H1 (cell line): ENCODE measurements around the gene GNRHR. TPM values are rescaled to one million over a fixed set of nuclear protein-coding genes. Genes with fewer than 3 reads are reported as not detected.

ENCODE experiments used
- CTCF ChIA-PET: fragments of 300-600 bp; sonication (Branson Sonifier 250); formaldehyde crosslinking; loops from one replicate; lab custom pipeline; 2021; ENCODE audit not compliant: partially characterized antibody; lab: Charles Lee
- POLR2A ChIA-PET: fragments of 300-600 bp; sonication (Branson Sonifier 250); formaldehyde crosslinking; loops from one replicate; lab custom pipeline; 2021; ENCODE audit warnings: inconsistent platforms; ENCODE audit not compliant: partially characterized antibody; lab: Charles Lee
- DNase-seq, 2 experiments: peaks; one replicate each; pipeline versions ENCODE4 v3.0.0 to v3.0.0-alpha.2; 2010 to 2022; ENCODE audit warnings: low spot score in 2 of 2, low read depth in 1 of 2, mixed read lengths in 1 of 2
- FAIRE-seq: peaks from 2 replicates; lab custom pipeline; 2011; peaks lifted over from hg19 to GRCh38; lab: Jason Lieb, UNC
- H2AFZ ChIP-seq: 2 replicates; pipeline ENCODE4 v1.8.1; 2012; ENCODE audit warnings: low read length, inconsistent platforms
- H2AK5ac ChIP-seq: 2 replicates; pipeline ENCODE4 v1.6.1; 2013; ENCODE audit warnings: low read depth, low read length
- H2BK120ac ChIP-seq: replicated peaks from 2 replicates; pipeline ENCODE3; 2013; ENCODE audit warnings: low read depth, low read length, inconsistent platforms
- H2BK12ac ChIP-seq: 2 replicates; pipeline ENCODE4 v1.6.1; 2013; ENCODE audit warnings: low read depth, low read length
- H2BK15ac ChIP-seq: 2 replicates; pipeline ENCODE4 v1.6.1; 2013; ENCODE audit warnings: low read length
- H2BK20ac ChIP-seq: 2 replicates; pipeline ENCODE4 v1.6.1; 2013; ENCODE audit warnings: low read length
- H2BK5ac ChIP-seq: 2 replicates; pipeline ENCODE4 v1.6.1; 2013; ENCODE audit warnings: low read depth, low read length
- H3K14ac ChIP-seq: 2 replicates; pipeline ENCODE4 v1.6.1; 2013; ENCODE audit warnings: inconsistent platforms; ENCODE audit not compliant: insufficient read length
- H3K18ac ChIP-seq: 2 replicates; pipeline ENCODE4 v1.6.1; 2013; ENCODE audit warnings: low read length; ENCODE audit errors: extremely low read depth
- H3K23ac ChIP-seq: 2 replicates; pipeline ENCODE4 v1.6.1; 2013; ENCODE audit warnings: inconsistent platforms; ENCODE audit not compliant: insufficient read length
- H3K23me2 ChIP-seq: 2 replicates; pipeline ENCODE4 v1.6.1; 2013; ENCODE audit warnings: low read depth, low read length
- H3K27ac ChIP-seq: 2 replicates; pipeline ENCODE4 v1.6.1; 2011; ENCODE audit warnings: low read depth, low read length, inconsistent platforms
- H3K27me3 ChIP-seq, 4 experiments: replicated peaks in 1 of 4; 1 replicate in 1 of 4; 2 replicates in 3 of 4; pipeline versions ENCODE4 v1.6.1 to v1.8.1; 2011 to 2013; ENCODE audit warnings: low read length in 3 of 4, mild to moderate bottlenecking in 3 of 4, inconsistent platforms in 2 of 4, mixed read lengths in 2 of 4, moderate library complexity in 1 of 4; ENCODE audit not compliant: control insufficient read depth in 3 of 4, insufficient read depth in 3 of 4; ENCODE audit errors: extremely low read depth in 1 of 4
- H3K36me3 ChIP-seq, 4 experiments: 2 replicates each; pipeline versions ENCODE4 v1.6.1 to v1.8.1; 2011 to 2013; ENCODE audit warnings: mild to moderate bottlenecking in 4 of 4, low read length in 3 of 4, moderate library complexity in 2 of 4, control low read depth in 1 of 4, inconsistent platforms in 1 of 4; ENCODE audit not compliant: insufficient read depth in 4 of 4, control insufficient read depth in 2 of 4
- H3K4ac ChIP-seq: replicated peaks from 2 replicates; pipeline ENCODE3; 2013; ENCODE audit warnings: low read length, low read depth, mixed read lengths, inconsistent platforms; ENCODE audit not compliant: insufficient read length
- H3K4me1 ChIP-seq, 4 experiments: replicated peaks in 1 of 4; 1 replicate in 1 of 4; 2 replicates in 3 of 4; pipeline versions ENCODE4 v1.6.1 to v1.8.1; 2011 to 2013; ENCODE audit warnings: low read length in 3 of 4, inconsistent platforms in 2 of 4, mixed read lengths in 1 of 4; ENCODE audit not compliant: insufficient read depth in 4 of 4, control insufficient read depth in 3 of 4
- H3K4me2 ChIP-seq, 2 experiments: 2 replicates each; pipeline versions ENCODE4 v1.6.1 to v1.8.1; 2011 to 2013; ENCODE audit warnings: low read depth in 2 of 2, low read length in 2 of 2, control low read depth in 1 of 2, inconsistent platforms in 1 of 2, mild to moderate bottlenecking in 1 of 2; ENCODE audit not compliant: insufficient read depth in 1 of 2
- H3K4me3 ChIP-seq, 4 experiments: fragments of 200-600, 300-600 bp in 1 of 4; sonication (generic), shearing (Covaris generic), sonication (Bioruptor Twin) in 1 of 4; 2 replicates each; pipeline versions ENCODE4 v1.5.1 to v1.8.1; 2011 to 2016; ENCODE audit warnings: low read length in 4 of 4, low read depth in 3 of 4, control low read depth in 2 of 4, inconsistent platforms in 2 of 4, mild to moderate bottlenecking in 2 of 4, mixed read lengths in 1 of 4, moderate library complexity in 1 of 4; ENCODE audit not compliant: insufficient read depth in 2 of 4; ENCODE audit errors: extremely low read depth in 1 of 4
- H3K56ac ChIP-seq: replicated peaks from 2 replicates; pipeline ENCODE3; 2013; ENCODE audit warnings: low read depth, mild to moderate bottlenecking, mixed read lengths, low read length, inconsistent platforms; ENCODE audit not compliant: insufficient read length
- H3K79me1 ChIP-seq: 2 replicates; pipeline ENCODE4 v1.6.1; 2013; ENCODE audit warnings: low read depth, low read length, control low read depth
- H3K79me2 ChIP-seq, 2 experiments: 2 replicates each; pipeline versions ENCODE4 v1.6.1 to v1.8.1; 2012 to 2013; ENCODE audit warnings: low read length in 2 of 2, mild to moderate bottlenecking in 2 of 2, inconsistent platforms in 1 of 2; ENCODE audit not compliant: insufficient read depth in 2 of 2, control insufficient read depth in 1 of 2
- H3K9ac ChIP-seq, 4 experiments: replicated peaks in 1 of 4; 1 replicate in 1 of 4; 2 replicates in 3 of 4; pipeline versions ENCODE4 v1.6.1 to v1.8.1; 2011 to 2013; ENCODE audit warnings: low read depth in 3 of 4, low read length in 3 of 4, control low read depth in 2 of 4, mild to moderate bottlenecking in 2 of 4, moderate library complexity in 2 of 4, inconsistent platforms in 1 of 4; ENCODE audit errors: extremely low read depth in 1 of 4
- H3K9me3 ChIP-seq, 2 experiments: 2 replicates each; pipeline versions ENCODE4 v1.6.1 to v1.8.1; 2012 to 2013; ENCODE audit warnings: mild to moderate bottlenecking in 2 of 2, moderate library complexity in 2 of 2, control low read depth in 1 of 2, inconsistent platforms in 1 of 2, low read depth in 1 of 2, low read length in 1 of 2, mixed read lengths in 1 of 2; ENCODE audit not compliant: insufficient read depth in 2 of 2
- H4K20me1 ChIP-seq, 2 experiments: replicated peaks in 1 of 2; 2 replicates each; pipeline versions ENCODE3 to v1.8.1; 2011 to 2013; ENCODE audit warnings: inconsistent platforms in 2 of 2, low read length in 2 of 2, mild to moderate bottlenecking in 1 of 2; ENCODE audit not compliant: insufficient read depth in 2 of 2, control insufficient read depth in 1 of 2
- H4K5ac ChIP-seq: 2 replicates; pipeline ENCODE4 v1.6.1; 2013; ENCODE audit warnings: low read length, low read depth, mixed read lengths, inconsistent platforms; ENCODE audit not compliant: insufficient read length
- H4K8ac ChIP-seq: 2 replicates; pipeline ENCODE4 v1.8.0; 2013; ENCODE audit warnings: mild to moderate bottlenecking, moderate library complexity, low read length, inconsistent platforms; ENCODE audit not compliant: insufficient read depth; ENCODE audit errors: extremely low read depth
- H4K91ac ChIP-seq: replicated peaks from 2 replicates; pipeline ENCODE3; 2013; ENCODE audit warnings: low read length, mixed read lengths, inconsistent platforms; ENCODE audit not compliant: insufficient read length
- CBX5 ChIP-seq: fragments of 300-800, 300-1000 bp; sonication (generic); IDR thresholded peaks from 2 replicates; pipeline ENCODE4 v1.7.1; 2016; ENCODE audit warnings: antibody characterized with exemption, low read length, low read depth
- CBX8 ChIP-seq: fragments of 300-800, 300-1000 bp; sonication (generic); IDR thresholded peaks from 2 replicates; pipeline ENCODE4 v1.7.1; 2016; ENCODE audit warnings: low read depth, low read length, borderline replicate concordance
- GABPA ChIP-seq: IDR thresholded peaks from 2 replicates; pipeline ENCODE4 v1.6.1; 2011; ENCODE audit warnings: mild to moderate bottlenecking, low read length, moderate library complexity, borderline replicate concordance; ENCODE audit not compliant: insufficient read depth
- GTF2F1 ChIP-seq: IDR thresholded peaks from 2 replicates; pipeline ENCODE4 v1.6.1; 2012; ENCODE audit warnings: low read depth, low read length, improper control_type of control experiment, borderline replicate concordance
- KDM4A ChIP-seq: IDR thresholded peaks from one replicate; pipeline ENCODE4 v1.7.1; 2012; ENCODE audit warnings: low read depth, mild to moderate bottlenecking, moderate library complexity, low read length, inconsistent platforms; ENCODE audit not compliant: severe bottlenecking
- RXRA ChIP-seq: IDR thresholded peaks from 2 replicates; pipeline ENCODE4 v1.6.1; 2011; ENCODE audit warnings: low read depth, mild to moderate bottlenecking, low read length, moderate library complexity; ENCODE audit not compliant: insufficient read depth
- SIN3A ChIP-seq, 2 experiments: IDR thresholded peaks in 1 of 2; conservative IDR thresholded peaks in 1 of 2; 2 replicates each; pipeline ENCODE4 v1.6.1; 2011 to 2012; ENCODE audit warnings: low read length in 2 of 2, improper control_type of control experiment in 1 of 2, low read depth in 1 of 2, mild to moderate bottlenecking in 1 of 2
- SIRT6 ChIP-seq: IDR thresholded peaks from one replicate; pipeline ENCODE4 v1.7.1; 2012; ENCODE audit warnings: low read length, inconsistent platforms
- SUZ12 ChIP-seq: fragments of 200-600 bp; sonication (generic); IDR thresholded peaks from 2 replicates; pipeline ENCODE4 v1.6.1; 2012; ENCODE audit warnings: mild to moderate bottlenecking, inconsistent platforms, low read length, moderate library complexity, mixed read lengths
- TCF12 ChIP-seq: IDR thresholded peaks from 2 replicates; pipeline ENCODE4 v1.6.1; 2011; ENCODE audit warnings: low read depth, mild to moderate bottlenecking, low read length
- YY1 ChIP-seq: IDR thresholded peaks from 2 replicates; pipeline ENCODE4 v1.6.1; 2011; ENCODE audit warnings: low read depth, mild to moderate bottlenecking, low read length
- WGBS, 2 experiments: shearing (Covaris generic) in 1 of 2; methylation state at CpG; one replicate each; pipeline versions ENCODE4 v1.1.6 to v1.1.7; 2013 to 2015; ENCODE audit warnings: low lambda C conversion rate in 2 of 2, mixed read lengths in 2 of 2, inconsistent platforms in 1 of 2, low coverage in 1 of 2, missing lambda C conversion rate in 1 of 2; ENCODE audit not compliant: insufficient replicate concordance in 2 of 2, insufficient coverage in 1 of 2, insufficient read length in 1 of 2; ENCODE audit errors: extremely low coverage in 1 of 2, missing lambda C conversion rate in 1 of 2; 5-methylcytosine and 5-hydroxymethylcytosine counted together
- polyA plus RNA-seq, 7 experiments: library from polyadenylated mRNA; depleted of rRNA in 3 of 7; stranded (reverse) in 5 of 7; unstranded in 2 of 7; fragments of >200 nt in 5 of 7; fragments of 200-250 nt in 2 of 7; gene quantifications; 1 replicate in 5 of 7; 2 replicates in 1 of 7; 4 replicates in 1 of 7; pipeline versions ENCODE4 v1.2.1 to v1.2.3, GENCODE V29; 2011 to 2013; ENCODE audit warnings: missing spikeins in 2 of 7, mixed read lengths in 2 of 7
- total RNA-seq: library from RNA; stranded (reverse); fragmentation: NEBNext Ultra II Directional; extraction: Animal tissue kit (Norgen Biotek cat#: 25700); gene quantifications from 2 replicates; pipeline ENCODE4 v1.2.1, GENCODE V29; 2021

The GNRHR gene
- total and polyA plus RNA-seq, 2 of the 8 experiments (the other 6 are each of a cell fraction or from before 2014, with no cell fraction given): not detected

DNA sequence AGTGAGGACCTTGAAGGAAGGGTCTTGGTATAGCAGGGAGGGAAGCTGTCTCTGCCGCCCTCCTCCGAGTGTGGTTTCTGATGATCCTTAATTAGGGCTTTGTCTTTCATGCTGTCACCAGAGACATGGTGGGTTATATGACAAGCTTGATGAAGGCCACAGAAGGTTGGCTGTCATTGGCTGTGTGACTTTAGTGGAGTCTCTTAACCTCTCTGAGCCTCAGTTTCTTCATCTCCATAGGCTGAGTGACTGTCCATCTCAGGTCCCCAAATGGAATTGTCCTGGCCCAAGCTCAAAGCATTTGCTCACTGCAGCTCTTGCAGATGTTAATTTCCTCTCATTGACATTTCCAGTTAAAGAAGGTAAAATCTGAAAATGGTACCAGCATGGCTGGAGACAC lies 36.6 kb downstream of the GNRHR start:
- H3K79me1 ChIP-seq: no peaks in the 10 kb centered on the region; the same call in 1 of the 2 replicates
- H3K36me3 ChIP-seq: no peaks in the 10 kb centered on the region; a peak in 1 of 8 replicates
- H4K20me1 ChIP-seq: no peaks in the 10 kb centered on the region
- no peak overlapping the region for H2BK5ac ChIP-seq
- no peak overlapping the region for H3K27ac ChIP-seq
- ChIA-PET CTCF (interaction anchor here (0.8 to 1.6 kb wide), 3 partner anchors 8 to 44 kb away, joined by 3 to 5 read pairs (median 3); no protein-coding TSS in a partner anchor), POLR2A (no interaction called here)
- H2AK5ac ChIP-seq: no peak overlapping the region
- H3K27me3 ChIP-seq: no peaks in the 10 kb centered on the region
- 88% methylated on average over 2 of the region's 2 CpGs; no CpG with 5 or more reads in 1 of the 2 experiments for WGBS, 2 experiments
- no peak overlapping the region for H3K4me3 ChIP-seq
- no peaks in the 10 kb centered on the region; a peak in 2 of 4 replicates for H3K79me2 ChIP-seq
- H2BK20ac ChIP-seq: no peak overlapping the region
- no peak overlapping the region for H3K56ac ChIP-seq
- H3K14ac ChIP-seq: no peak overlapping the region
- DNase-seq: no peak
- no peak overlapping the region for H3K4me2 ChIP-seq
- H2BK15ac ChIP-seq: no peak overlapping the region
- no peaks in the 10 kb centered on the region; a peak in 1 of 4 replicates for H3K9me3 ChIP-seq
- no peak overlapping the region for H3K4ac ChIP-seq
- no peak overlapping the region for H4K5ac ChIP-seq
- TF ChIP-seq SUZ12 (no peak), KDM4A (no peak), RXRA (no peak), TCF12 (no peak), SIRT6 (no peak), CBX8 (no peak), SIN3A (conservative IDR thresholded peaks at IDR 0.05 in 1 of 2, IDR thresholded peaks at IDR 0.05 in 1 of 2; ENCODE audit: low read depth in 1 of 2, low read length in 2 of 2) (no peak), CBX5 (no peak), GABPA (no peak), GTF2F1 (no peak), YY1 (no peak)
- no peak overlapping the region for H4K91ac ChIP-seq
- H3K9ac ChIP-seq: no peak overlapping the region
- no peak overlapping the region for H3K18ac ChIP-seq
- FAIRE-seq: no peak
- no peak overlapping the region for H4K8ac ChIP-seq
- no peak overlapping the region for H2BK12ac ChIP-seq
- H3K4me1 ChIP-seq: peaks cover 2 to 12% (median 7%) of the 10 kb centered on the region in 4 experiments; a peak in 6 of 7 replicates
- no peak overlapping the region for H2BK120ac ChIP-seq
- no peak overlapping the region for H3K23ac ChIP-seq
- no peaks in the 10 kb centered on the region for H3K23me2 ChIP-seq
- H2AFZ ChIP-seq: no peak overlapping the region
